C4-2B (cell line): Measurements from ENCODE around the gene OTULIN.

ENCODE experiments used
- H3K27ac ChIP-seq: fragments of 450-650 bp; 2 replicates; pipeline ENCODE4 v1.5.1; 2017
- CTCF ChIP-seq: fragments of 450-650 bp; conservative IDR thresholded peaks from 2 replicates; pipeline ENCODE4 v1.5.1; 2017; ENCODE audit warnings: mild to moderate bottlenecking
- ZFX ChIP-seq: fragments of 450-650 bp; IDR thresholded peaks from 2 replicates; pipeline ENCODE4 v1.6.1; 2017

Gene OTULIN

GRCh38 chr5:14744296-14745187 is 80.0 kb downstream of the OTULIN start:
- H3K27ac ChIP-seq: no peak overlapping the region
- TF ChIP-seq CTCF: no peak
- TF ChIP-seq ZFX: no peak

- no peak for TF ChIP-seq CTCF
- no peak for TF ChIP-seq ZFX
- no peak overlapping the region for H3K27ac ChIP-seq
Measured at GRCh38 chr5:14745188-14745563, 80.7 kb downstream of the OTULIN start.

GRCh38 chr5:14745753-14746152 is 81.2 kb downstream of the OTULIN start:
- no peak overlapping the region for H3K27ac ChIP-seq

GRCh38 chr5:14748180-14748900 is 83.8 kb downstream of the OTULIN start:
- TF ChIP-seq ZFX (no peak), CTCF (no peak)
- H3K27ac ChIP-seq: no peak overlapping the region

More at GRCh38 chr5:14745753-14746152, 81.2 kb downstream of the OTULIN start:
- TF ChIP-seq ZFX: no peak
- TF ChIP-seq CTCF: no peak
